WTC11 (cell line): ENCODE data around the gene TULP1. TPM values are rescaled to one million over a fixed set of nuclear protein-coding genes. Genes with fewer than 3 reads are reported as not detected.

ENCODE experiments used
- ARID4B ChIP-seq: sonication (generic); formaldehyde crosslinking; IDR thresholded peaks from 2 replicates; pipeline ENCODE4 v1.8.0; 2023; ENCODE audit warnings: missing genetic modification reagents, mild to moderate bottlenecking, borderline replicate concordance
- ATF2 ChIP-seq: sonication (generic); formaldehyde crosslinking; IDR thresholded peaks from 2 replicates; pipeline ENCODE4 v1.8.1; 2022; ENCODE audit warnings: low read depth, missing genetic modification reagents, borderline replicate concordance
- EMX1 ChIP-seq: fragments of 250-450 bp; sonication (Bioruptor Pico); IDR thresholded peaks from 2 replicates; pipeline ENCODE4 v1.8.0; 2021; ENCODE audit warnings: mild to moderate bottlenecking
- FOXK1 ChIP-seq: sonication (generic); formaldehyde crosslinking; IDR thresholded peaks from 2 replicates; pipeline ENCODE4 v1.8.0; 2022; ENCODE audit warnings: mild to moderate bottlenecking, moderate library complexity, missing genetic modification reagents
- FOXP1 ChIP-seq: sonication (generic); formaldehyde crosslinking; IDR thresholded peaks from 2 replicates; pipeline ENCODE4 v1.8.0; 2022; ENCODE audit warnings: missing genetic modification reagents, mild to moderate bottlenecking, moderate library complexity, borderline replicate concordance
- HMGXB4 ChIP-seq: sonication (generic); formaldehyde crosslinking; IDR thresholded peaks from 2 replicates; pipeline ENCODE4 v1.8.1; 2023; ENCODE audit warnings: mild to moderate bottlenecking, moderate library complexity, missing genetic modification reagents
- JUN ChIP-seq: sonication (generic); formaldehyde crosslinking; IDR thresholded peaks from 2 replicates; pipeline ENCODE4 v1.8.0; 2023; ENCODE audit warnings: mild to moderate bottlenecking, missing genetic modification reagents
- PRDM15 ChIP-seq: sonication (generic); formaldehyde crosslinking; IDR thresholded peaks from 2 replicates; pipeline ENCODE4 v1.8.0; 2022; ENCODE audit warnings: missing genetic modification reagents
- USF1 ChIP-seq: sonication (generic); formaldehyde crosslinking; IDR thresholded peaks from 2 replicates; pipeline ENCODE4 v1.8.0; 2022; ENCODE audit warnings: mild to moderate bottlenecking, missing genetic modification reagents
- ZNF138 ChIP-seq: sonication (generic); formaldehyde crosslinking; conservative IDR thresholded peaks from 2 replicates; pipeline ENCODE4 v1.8.1; 2022; ENCODE audit warnings: mild to moderate bottlenecking, moderate library complexity, missing genetic modification reagents
- ZNF263 ChIP-seq: sonication (generic); formaldehyde crosslinking; IDR thresholded peaks from 2 replicates; pipeline ENCODE4 v1.8.1; 2022; ENCODE audit warnings: low read depth, mild to moderate bottlenecking, moderate library complexity, missing genetic modification reagents
- ZNF317 ChIP-seq: sonication (generic); formaldehyde crosslinking; IDR thresholded peaks from 2 replicates; pipeline ENCODE4 v1.8.1; 2023; ENCODE audit warnings: low read depth, mild to moderate bottlenecking, moderate library complexity, missing genetic modification reagents, borderline replicate concordance
- total RNA-seq: library from RNA; stranded (reverse); gene quantifications from 3 replicates; pipeline ENCODE4 v1.2.3, GENCODE V29; 2021

The TULP1 gene
- total RNA-seq, 1 experiment from 2014 or later: 2.9 TPM

GRCh38 chr6:35497571-35498421 is 14.9 kb downstream of the TULP1 start (continued):
- TF ChIP-seq ATF2 (CRISPR knock-in tag): no peak
- TF ChIP-seq HMGXB4 (CRISPR knock-in tag): peak; percentile 83
- 0 out of 2 replicates have a peak, but pooled peaks have one; percentile 25 for TF ChIP-seq FOXK1 (CRISPR knock-in tag)
- TF ChIP-seq USF1: 0 out of 2 replicates have a peak, but pooled peaks have one; percentile 30
- no peak for TF ChIP-seq ZNF138
- TF ChIP-seq ARID4B (CRISPR knock-in tag): peak; percentile 32; the same call in 1 of the 2 replicates
- TF ChIP-seq ZNF263: 0 out of 2 replicates have a peak, but pooled peaks have one; percentile 68
- TF ChIP-seq ZNF317 (CRISPR knock-in tag): no peak; the same call in 1 of the 2 replicates
- TF ChIP-seq FOXP1 (CRISPR knock-in tag): peak; percentile 76
- TF ChIP-seq JUN (CRISPR knock-in tag): peak; percentile 49; the same call in 1 of the 2 replicates
- TF ChIP-seq PRDM15: peak; percentile 90
- no peak for TF ChIP-seq EMX1 (CRISPR knock-in tag)
